Measurements from ENCODE around the gene BNIP3.

BNIP3 gene, protein sequence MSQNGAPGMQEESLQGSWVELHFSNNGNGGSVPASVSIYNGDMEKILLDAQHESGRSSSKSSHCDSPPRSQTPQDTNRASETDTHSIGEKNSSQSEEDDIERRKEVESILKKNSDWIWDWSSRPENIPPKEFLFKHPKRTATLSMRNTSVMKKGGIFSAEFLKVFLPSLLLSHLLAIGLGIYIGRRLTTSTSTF

GRCh38 chr10:131981429-131982184 is at the start of gene BNIP3:
Gene BNIP3 (minus strand): TSS chr10:131981923. CDS start chr10:131981806, 117 bp downstream.
- DNase-seq (ENCODE audit: low read depth) = peak; percentile 58

GRCh38 chr10:132030898-132031463 is 49.3 kb upstream of the BNIP3 start:
- no peak for DNase-seq (ENCODE audit: low read depth)

DNA sequence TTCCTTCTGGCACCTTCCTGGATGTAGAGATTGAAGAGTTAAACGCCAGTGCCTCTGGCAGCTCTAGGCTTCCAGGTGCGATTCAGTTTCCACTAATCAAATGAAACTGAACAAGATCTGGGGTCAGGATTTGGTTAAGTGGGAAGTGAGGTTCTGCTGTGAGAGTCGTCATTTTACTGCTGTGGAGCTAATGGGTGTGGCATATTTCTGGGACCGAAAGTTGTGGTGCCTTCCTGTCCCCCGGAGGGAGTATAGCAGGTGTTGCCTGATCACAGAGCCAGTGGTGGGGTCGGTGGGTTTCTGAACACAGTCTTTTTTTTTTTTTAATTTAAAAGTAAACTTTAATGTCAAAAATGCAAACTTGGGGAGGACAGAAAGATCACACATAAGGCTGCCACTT is 47.0 kb upstream of the BNIP3 start:
- no peak for DNase-seq (ENCODE audit: low read depth)

DNA sequence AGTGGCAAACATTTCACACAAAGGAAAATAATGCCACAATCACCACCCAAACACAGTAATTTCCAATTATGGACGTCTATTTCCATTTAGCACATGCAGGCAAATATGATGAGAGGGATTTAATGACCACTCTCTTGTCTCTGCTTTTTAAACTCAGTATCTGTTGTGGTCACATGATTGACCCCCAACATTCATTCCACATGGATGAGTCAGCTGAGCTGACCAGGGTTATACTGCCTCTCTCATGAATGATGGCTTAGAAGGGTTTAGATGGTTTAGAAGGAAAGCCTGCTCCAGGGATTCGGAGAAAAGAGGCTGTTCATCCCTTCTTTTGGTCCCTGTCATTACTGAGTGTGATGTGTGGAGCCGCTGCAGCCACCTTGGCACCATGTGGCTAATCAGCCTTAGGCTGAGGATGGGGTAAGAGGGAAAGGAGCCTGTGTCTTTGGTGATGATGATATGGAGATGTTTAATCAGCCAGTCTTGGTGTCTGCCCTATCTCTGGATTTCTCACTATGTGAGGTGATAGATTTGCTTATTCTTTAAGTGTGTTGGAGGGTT is 45.8 kb upstream of the BNIP3 start:
- peak; percentile 15 for DNase-seq (ENCODE audit: low read depth)

GRCh38 chr10:132023092-132023811 is 41.5 kb upstream of the BNIP3 start:
- peak; percentile 15 for DNase-seq (ENCODE audit: low read depth)

GRCh38 chr10:132022241-132022640 is 40.5 kb upstream of the BNIP3 start:
- DNase-seq (ENCODE audit: low read depth) = no peak

GRCh38 chr10:132021504-132022143 is 39.9 kb upstream of the BNIP3 start:
- DNase-seq (ENCODE audit: low read depth) = no peak

DNA sequence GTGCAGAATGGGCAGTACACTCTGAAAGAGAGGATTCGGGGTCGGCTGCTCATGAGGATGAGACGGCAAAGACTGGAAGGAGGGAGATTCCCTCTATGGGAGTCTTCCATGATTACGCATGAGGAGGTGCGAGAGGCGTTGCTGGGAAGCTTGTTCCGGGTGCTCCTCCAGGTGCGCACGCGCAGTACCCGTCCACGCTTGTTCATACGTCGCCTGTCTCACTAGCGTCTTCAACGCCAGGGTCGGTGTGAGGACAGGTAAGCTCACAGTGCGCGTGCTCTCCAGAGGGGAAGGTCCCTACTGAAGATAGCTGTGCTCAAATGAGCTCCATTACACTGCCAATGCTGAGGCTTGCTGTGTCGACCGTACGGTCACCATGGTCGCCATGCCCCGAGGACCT is 39.3 kb upstream of the BNIP3 start:
- no peak for DNase-seq (ENCODE audit: low read depth)

DNA sequence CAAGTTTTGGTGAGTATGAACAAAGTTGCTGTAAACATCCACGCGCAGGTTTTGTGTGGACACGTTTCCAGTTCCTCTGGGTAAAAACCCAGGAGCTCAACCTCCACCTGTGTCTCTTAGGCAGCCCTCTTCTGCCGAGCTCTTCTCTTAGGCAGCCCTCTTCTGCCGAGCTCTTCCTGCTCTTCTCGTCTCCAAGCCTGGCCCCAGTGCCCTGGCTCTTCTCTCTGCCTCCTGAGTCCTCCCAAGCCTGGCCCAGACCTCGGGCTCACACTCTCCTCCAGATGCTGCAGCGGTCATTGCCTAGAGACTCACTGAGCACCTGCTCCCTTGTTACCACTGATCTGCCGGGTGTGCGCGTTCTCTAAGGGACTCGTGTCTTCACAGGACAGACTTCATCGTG is 38.7 kb upstream of the BNIP3 start:
- no peak for DNase-seq (ENCODE audit: low read depth)

GRCh38 chr10:132019366-132019765 is 37.6 kb upstream of the BNIP3 start:
- DNase-seq (ENCODE audit: low read depth) = no peak

- no peak for DNase-seq (ENCODE audit: low read depth)
Observed at GRCh38 chr10:132018446-132018845, 36.7 kb upstream of the BNIP3 start.

DNA sequence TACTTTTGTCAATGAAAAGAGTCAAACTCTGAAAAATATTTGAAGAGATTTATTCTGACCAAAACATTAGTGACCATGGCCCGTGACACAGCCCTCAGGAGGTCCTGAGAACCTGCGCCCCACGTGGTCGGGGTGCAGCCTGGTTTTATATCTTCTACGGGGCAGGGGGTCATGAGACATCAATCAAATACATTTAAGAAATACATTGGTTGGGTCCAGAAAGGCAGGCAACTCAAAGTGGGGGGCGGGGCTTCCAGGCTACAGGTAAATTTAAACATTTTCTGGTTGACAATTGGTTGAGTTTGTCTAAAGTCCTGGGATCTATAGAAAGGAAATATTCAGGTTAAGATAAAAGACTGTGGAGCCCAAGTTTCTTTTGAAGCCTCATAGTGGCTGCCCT is 34.8 kb upstream of the BNIP3 start:
- DNase-seq (ENCODE audit: low read depth) = no peak

GRCh38 chr10:132011445-132011844 is 29.7 kb upstream of the BNIP3 start:
- no peak for DNase-seq (ENCODE audit: low read depth)

GRCh38 chr10:132011024-132011423 is 29.3 kb upstream of the BNIP3 start:
- no peak for DNase-seq (ENCODE audit: low read depth)

GRCh38 chr10:132010483-132010882 is 28.8 kb upstream of the BNIP3 start:
- DNase-seq (ENCODE audit: low read depth) = no peak

DNA sequence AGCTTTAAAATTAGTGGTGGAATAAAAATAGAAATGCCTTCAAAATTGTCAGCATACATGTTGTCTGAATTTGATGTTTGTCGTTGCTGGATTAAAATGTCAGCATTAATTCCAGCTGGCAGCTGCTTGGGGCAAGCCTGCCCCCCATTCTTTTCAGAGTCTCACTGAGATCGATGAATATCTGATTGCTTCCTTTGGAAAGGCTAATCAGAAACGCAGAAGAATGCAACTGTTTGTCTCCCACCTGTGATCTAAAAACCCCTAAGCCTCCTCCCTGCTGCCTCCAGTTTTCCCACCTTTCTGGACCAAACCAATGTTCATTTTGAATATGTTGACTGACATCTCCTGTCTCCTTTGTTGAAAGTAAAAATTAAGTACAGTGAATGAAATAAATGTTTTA is 27.9 kb upstream of the BNIP3 start:
- no peak for DNase-seq (ENCODE audit: low read depth)

GRCh38 chr10:132007681-132008080 is 26.0 kb upstream of the BNIP3 start:
- no peak for DNase-seq (ENCODE audit: low read depth)

DNA sequence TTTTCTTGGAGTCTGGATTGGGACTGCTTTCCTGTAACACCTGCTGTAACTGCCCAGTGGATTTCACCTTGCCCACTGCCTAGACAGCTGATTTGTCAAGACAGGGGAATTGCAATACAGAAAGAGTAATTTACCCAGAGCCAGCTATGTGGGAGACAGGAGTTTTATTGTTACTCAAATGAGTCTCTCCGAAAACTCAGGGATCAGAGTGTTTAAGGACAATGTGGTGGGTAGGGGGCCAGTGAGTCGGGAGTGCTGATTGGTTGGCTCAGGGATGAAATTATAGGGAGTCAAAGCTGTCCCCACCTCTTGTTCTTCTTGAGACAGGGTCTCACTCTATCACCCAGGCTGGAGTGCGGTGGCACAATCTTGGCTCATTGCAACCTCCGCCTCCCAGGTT is 25.2 kb upstream of the BNIP3 start:
- no peak for DNase-seq (ENCODE audit: low read depth)

- DNase-seq (ENCODE audit: low read depth) = no peak
Observed at GRCh38 chr10:132005147-132005546, 23.4 kb upstream of the BNIP3 start.

GRCh38 chr10:132004052-132004451 is 22.3 kb upstream of the BNIP3 start:
- DNase-seq (ENCODE audit: low read depth) = no peak

GRCh38 chr10:132003282-132003924 is 21.7 kb upstream of the BNIP3 start:
- no peak for DNase-seq (ENCODE audit: low read depth)

DNA sequence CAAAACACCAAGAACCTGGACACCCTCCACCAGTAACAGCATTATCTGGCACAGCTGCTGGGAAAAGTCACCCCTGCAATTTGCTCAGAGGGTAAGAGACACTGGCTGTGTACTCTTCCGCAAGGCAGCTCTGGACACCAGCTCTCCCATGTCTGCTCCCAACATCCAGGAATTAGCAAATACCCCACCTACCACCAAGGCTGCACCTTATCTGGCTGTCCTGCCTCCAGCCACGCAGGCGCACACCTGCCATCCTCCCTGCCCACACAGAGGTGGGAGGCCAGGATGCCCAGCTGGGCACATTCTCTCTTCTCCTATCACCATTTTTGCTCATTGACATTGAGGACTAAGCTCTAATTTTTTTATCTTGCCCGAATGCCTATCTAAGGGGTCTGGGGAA is 20.3 kb upstream of the BNIP3 start:
- no peak for DNase-seq (ENCODE audit: low read depth)
